ENCODE results near the gene MCTP2. TPM values are rescaled to one million over a fixed set of nuclear protein-coding genes. Genes with fewer than 3 reads are reported as not detected.

The MCTP2 gene, protein sequence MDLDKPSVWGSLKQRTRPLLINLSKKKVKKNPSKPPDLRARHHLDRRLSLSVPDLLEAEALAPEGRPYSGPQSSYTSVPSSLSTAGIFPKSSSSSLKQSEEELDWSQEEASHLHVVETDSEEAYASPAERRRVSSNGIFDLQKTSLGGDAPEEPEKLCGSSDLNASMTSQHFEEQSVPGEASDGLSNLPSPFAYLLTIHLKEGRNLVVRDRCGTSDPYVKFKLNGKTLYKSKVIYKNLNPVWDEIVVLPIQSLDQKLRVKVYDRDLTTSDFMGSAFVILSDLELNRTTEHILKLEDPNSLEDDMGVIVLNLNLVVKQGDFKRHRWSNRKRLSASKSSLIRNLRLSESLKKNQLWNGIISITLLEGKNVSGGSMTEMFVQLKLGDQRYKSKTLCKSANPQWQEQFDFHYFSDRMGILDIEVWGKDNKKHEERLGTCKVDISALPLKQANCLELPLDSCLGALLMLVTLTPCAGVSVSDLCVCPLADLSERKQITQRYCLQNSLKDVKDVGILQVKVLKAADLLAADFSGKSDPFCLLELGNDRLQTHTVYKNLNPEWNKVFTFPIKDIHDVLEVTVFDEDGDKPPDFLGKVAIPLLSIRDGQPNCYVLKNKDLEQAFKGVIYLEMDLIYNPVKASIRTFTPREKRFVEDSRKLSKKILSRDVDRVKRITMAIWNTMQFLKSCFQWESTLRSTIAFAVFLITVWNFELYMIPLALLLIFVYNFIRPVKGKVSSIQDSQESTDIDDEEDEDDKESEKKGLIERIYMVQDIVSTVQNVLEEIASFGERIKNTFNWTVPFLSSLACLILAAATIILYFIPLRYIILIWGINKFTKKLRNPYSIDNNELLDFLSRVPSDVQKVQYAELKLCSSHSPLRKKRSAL
- polyA plus RNA-seq (2012; ENCODE audit: insufficient read length, low read depth), result not detected

DNA sequence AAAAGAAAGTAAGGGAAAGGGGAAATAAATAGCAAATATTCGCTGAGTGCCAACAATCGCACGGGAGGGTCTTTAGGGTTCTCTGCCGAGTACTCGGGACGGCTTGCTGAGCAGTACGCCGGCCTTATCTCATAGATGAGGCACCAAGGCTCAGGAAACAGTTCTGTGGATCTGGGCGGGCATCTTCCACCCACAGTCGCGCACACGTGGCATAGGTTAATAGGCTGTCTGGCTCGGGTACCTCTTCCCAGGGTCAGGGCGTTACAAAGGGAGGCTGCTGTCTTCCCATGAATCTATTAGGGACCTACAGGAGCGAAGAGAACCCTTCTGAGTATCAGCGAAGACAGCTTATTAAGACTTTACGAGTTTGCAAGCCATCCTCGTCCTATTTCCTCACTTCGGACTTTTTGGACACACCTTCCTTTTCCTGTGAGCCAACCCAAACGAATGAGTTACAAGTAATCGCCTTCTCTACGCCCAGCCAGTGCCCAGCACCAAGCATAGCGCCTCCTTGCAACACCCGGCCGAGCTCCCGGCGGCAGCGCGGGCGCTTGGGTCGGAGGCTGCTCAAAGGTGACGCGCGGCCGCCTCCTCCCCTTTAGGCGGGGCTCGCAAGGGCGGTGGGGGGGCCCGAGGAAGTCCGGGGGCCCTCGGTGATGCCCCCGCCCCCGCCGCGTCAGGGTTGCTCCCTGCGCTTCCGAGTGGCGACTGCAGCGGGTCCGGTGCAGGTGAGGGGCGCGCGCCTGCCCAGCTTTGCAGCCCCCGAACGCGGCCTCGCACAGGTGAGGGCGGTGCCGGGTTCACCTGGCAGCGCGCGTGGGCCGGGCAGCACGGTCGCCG is at the start of gene MCTP2:
MCTP2 (plus strand) TSS at position 679 of the 840 bp plus-strand sequence. CDS start 66,705 bp downstream, outside the sequence.
- TF ChIP-seq SIN3A (IDR thresholded peaks at IDR 0.05; ENCODE audit: borderline replicate concordance, insufficient read depth, low read length) (no peak), FOXP2 (optimal IDR thresholded peaks at IDR 0.05; ENCODE audit: borderline replicate concordance, extremely low read depth, extremely low read length, insufficient read depth) (no peak), TAF1 (IDR thresholded peaks at IDR 0.05; ENCODE audit: borderline replicate concordance, insufficient read depth, low read length) (no peak), POLR2AphosphoS5 (IDR thresholded peaks at IDR 0.05; ENCODE audit: low read depth, low read length) (no peak)
- TF ChIP-seq, protein P1, sequence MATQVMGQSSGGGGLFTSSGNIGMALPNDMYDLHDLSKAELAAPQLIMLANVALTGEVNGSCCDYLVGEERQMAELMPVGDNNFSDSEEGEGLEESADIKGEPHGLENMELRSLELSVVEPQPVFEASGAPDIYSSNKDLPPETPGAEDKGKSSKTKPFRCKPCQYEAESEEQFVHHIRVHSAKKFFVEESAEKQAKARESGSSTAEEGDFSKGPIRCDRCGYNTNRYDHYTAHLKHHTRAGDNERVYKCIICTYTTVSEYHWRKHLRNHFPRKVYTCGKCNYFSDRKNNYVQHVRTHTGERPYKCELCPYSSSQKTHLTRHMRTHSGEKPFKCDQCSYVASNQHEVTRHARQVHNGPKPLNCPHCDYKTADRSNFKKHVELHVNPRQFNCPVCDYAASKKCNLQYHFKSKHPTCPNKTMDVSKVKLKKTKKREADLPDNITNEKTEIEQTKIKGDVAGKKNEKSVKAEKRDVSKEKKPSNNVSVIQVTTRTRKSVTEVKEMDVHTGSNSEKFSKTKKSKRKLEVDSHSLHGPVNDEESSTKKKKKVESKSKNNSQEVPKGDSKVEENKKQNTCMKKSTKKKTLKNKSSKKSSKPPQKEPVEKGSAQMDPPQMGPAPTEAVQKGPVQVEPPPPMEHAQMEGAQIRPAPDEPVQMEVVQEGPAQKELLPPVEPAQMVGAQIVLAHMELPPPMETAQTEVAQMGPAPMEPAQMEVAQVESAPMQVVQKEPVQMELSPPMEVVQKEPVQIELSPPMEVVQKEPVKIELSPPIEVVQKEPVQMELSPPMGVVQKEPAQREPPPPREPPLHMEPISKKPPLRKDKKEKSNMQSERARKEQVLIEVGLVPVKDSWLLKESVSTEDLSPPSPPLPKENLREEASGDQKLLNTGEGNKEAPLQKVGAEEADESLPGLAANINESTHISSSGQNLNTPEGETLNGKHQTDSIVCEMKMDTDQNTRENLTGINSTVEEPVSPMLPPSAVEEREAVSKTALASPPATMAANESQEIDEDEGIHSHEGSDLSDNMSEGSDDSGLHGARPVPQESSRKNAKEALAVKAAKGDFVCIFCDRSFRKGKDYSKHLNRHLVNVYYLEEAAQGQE (IDR thresholded peaks at IDR 0.05; ENCODE audit: insufficient read depth in 1 of 2, low read depth in 2 of 2, low read length in 2 of 2), result no peak

DNA sequence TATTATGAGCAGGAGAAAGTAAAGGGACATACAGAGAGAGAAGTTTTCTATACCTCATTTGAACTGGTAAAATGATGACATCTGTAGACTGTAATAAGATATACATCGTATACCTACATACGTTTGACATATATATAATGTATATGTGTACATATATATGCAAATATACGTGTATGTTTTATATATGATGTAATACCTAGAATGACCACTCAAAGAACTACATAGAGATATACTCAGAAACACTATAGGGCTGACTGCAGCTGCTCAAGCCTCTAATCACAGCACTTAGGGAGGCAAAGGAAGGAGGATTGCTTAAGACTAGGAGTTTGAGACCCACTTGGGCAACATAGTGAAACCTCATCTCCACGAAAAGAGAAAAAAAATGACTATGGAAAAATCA is 48.5 kb upstream of the MCTP2 start:
- TF ChIP-seq FOXP2 (optimal IDR thresholded peaks at IDR 0.05; ENCODE audit: borderline replicate concordance, extremely low read depth, extremely low read length, insufficient read depth), result no peak
- TF ChIP-seq SIN3A (IDR thresholded peaks at IDR 0.05; ENCODE audit: borderline replicate concordance, insufficient read depth, low read length), result no peak
- TF ChIP-seq POLR2AphosphoS5 (IDR thresholded peaks at IDR 0.05; ENCODE audit: low read depth, low read length), result no peak
- TF ChIP-seq, protein P1 (IDR thresholded peaks at IDR 0.05; ENCODE audit: insufficient read depth in 1 of 2, low read depth in 2 of 2, low read length in 2 of 2), result no peak
- TF ChIP-seq TAF1 (IDR thresholded peaks at IDR 0.05; ENCODE audit: borderline replicate concordance, insufficient read depth, low read length), result no peak

DNA sequence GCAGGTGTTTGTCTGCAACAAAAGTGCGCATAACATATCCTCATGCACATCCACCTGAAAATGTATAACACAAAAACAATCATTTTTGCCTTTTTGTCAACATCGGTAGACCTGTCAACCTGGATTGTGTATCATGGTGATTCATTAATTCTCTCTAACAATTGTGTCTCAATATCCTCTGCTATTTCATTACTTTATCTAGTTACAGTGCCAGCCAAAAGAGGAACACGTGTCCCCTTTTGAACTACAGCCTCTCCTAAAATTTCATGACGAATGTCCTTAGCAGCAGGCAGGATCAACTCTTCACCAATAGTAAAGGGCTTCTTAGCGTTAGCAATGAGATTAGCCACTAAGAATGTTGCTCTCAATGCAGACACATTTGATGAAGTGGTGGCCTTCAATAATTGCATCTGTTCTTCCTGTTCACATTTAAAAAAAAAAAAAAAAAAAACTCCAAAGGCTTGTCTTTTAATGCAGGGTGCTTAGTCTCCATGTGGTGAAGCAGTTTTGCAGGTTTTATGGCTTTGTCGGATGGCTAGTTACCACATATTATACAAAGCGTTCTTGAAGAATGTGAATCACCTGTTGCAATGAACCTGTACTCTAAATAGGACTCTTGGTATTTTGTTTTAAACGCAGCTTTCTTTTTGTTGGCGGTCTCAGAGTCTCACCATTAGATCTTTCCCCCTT is 45.7 kb upstream of the MCTP2 start:
- no peak for TF ChIP-seq SIN3A (IDR thresholded peaks at IDR 0.05; ENCODE audit: borderline replicate concordance, insufficient read depth, low read length)
- TF ChIP-seq, protein P1 (IDR thresholded peaks at IDR 0.05; ENCODE audit: insufficient read depth in 1 of 2, low read depth in 2 of 2, low read length in 2 of 2), result no peak
- TF ChIP-seq POLR2AphosphoS5 (IDR thresholded peaks at IDR 0.05; ENCODE audit: low read depth, low read length), result no peak
- TF ChIP-seq TAF1 (IDR thresholded peaks at IDR 0.05; ENCODE audit: borderline replicate concordance, insufficient read depth, low read length), result no peak
- no peak for TF ChIP-seq FOXP2 (optimal IDR thresholded peaks at IDR 0.05; ENCODE audit: borderline replicate concordance, extremely low read depth, extremely low read length, insufficient read depth)

DNA sequence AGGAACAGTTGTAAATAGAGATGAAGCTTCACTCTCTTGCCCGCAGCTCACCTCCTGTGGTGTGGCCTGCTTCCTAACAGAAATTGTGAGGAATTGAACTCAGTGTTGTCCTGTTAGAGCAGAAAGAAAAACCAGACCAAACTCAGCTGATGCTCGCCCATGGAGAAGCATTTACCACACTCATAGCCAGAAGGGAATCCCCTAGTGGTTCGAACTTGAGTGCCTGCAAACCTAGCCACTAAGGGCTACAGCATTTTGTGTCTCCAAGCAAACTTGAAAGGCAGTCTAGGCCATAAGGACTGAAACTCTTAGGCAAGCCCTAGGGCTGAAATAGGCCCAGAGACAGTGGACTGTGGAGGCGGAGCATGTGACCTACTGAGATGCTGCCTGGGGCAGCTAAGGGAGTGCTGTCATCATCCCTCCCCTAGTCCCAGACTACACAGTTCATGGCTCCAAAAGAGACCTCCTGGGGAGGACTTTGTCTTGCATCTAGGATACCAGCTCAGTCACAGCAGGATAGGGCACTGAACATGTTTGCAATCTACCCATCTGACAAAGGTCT is 44.5 kb upstream of the MCTP2 start:
- no peak for TF ChIP-seq POLR2AphosphoS5 (IDR thresholded peaks at IDR 0.05; ENCODE audit: low read depth, low read length)
- no peak for TF ChIP-seq FOXP2 (optimal IDR thresholded peaks at IDR 0.05; ENCODE audit: borderline replicate concordance, extremely low read depth, extremely low read length, insufficient read depth)
- TF ChIP-seq TAF1 (IDR thresholded peaks at IDR 0.05; ENCODE audit: borderline replicate concordance, insufficient read depth, low read length), result no peak
- TF ChIP-seq, protein P1 (IDR thresholded peaks at IDR 0.05; ENCODE audit: insufficient read depth in 1 of 2, low read depth in 2 of 2, low read length in 2 of 2), result no peak
- no peak for TF ChIP-seq SIN3A (IDR thresholded peaks at IDR 0.05; ENCODE audit: borderline replicate concordance, insufficient read depth, low read length)
